HFF-Myc (cell line): ENCODE measurements around the gene KDM5A.

Experiments used
- DNase-seq: peaks from one replicate; pipeline ENCODE4 v3.0.0-alpha.2; 2011; ENCODE audit warnings: low read depth; ENCODE audit errors: extremely low read depth
- H3K4me3 ChIP-seq: replicated peaks from 2 replicates; pipeline ENCODE4 v1.5.1; 2011; ENCODE audit warnings: low read depth, mild to moderate bottlenecking, control low read depth, low read length
- CTCF ChIP-seq: IDR thresholded peaks from 2 replicates; pipeline ENCODE4 v1.5.1; 2012; ENCODE audit warnings: mild to moderate bottlenecking, low read depth, low read length, control low read depth; ENCODE audit errors: missing control alignments

Gene KDM5A

GRCh38 chr12:263574-263973 lies 125.5 kb downstream of the KDM5A start:
- DNase-seq = no peak
- H3K4me3 ChIP-seq = no peak overlapping the region
- no peak for TF ChIP-seq CTCF

DNA sequence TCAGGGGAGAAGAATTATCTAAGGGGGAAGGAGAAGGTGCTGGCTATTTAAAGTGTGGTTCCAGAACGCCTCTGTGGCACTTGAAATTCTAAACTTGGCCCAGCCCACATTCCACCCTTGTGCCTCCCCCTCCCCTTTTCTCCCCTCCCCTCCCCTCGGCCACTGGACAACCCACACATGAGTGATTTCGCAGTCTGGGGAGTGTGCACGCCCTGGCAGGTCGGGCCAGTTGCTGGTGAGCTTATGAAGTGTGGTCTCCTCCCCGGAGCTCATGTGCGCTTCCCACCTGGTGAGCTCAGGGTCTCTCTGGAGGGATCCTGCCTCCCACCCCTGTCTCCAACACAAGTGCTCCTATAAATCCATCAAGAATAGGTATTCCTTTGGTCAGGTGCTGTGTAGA lies 126.3 kb downstream of the KDM5A start, which contains the start of gene SLC6A13:
Gene SLC6A13, minus strand, starts transcription at position 20 of the 400 bp plus-strand sequence. CDS start 2,784 bp downstream, outside the sequence.
- H3K4me3 ChIP-seq = no peak within 1 kb of the TSS
- DNase-seq = no peak
- no peak for TF ChIP-seq CTCF

- no peak for DNase-seq
- TF ChIP-seq CTCF = no peak
- no peak overlapping the region for H3K4me3 ChIP-seq
Measured at GRCh38 chr12:262113-262512, 127.0 kb downstream of the KDM5A start.

- TF ChIP-seq CTCF = no peak
- no peak for DNase-seq
- H3K4me3 ChIP-seq = no peak overlapping the region
Measured at GRCh38 chr12:257521-258321, 131.4 kb downstream of the KDM5A start.

DNA sequence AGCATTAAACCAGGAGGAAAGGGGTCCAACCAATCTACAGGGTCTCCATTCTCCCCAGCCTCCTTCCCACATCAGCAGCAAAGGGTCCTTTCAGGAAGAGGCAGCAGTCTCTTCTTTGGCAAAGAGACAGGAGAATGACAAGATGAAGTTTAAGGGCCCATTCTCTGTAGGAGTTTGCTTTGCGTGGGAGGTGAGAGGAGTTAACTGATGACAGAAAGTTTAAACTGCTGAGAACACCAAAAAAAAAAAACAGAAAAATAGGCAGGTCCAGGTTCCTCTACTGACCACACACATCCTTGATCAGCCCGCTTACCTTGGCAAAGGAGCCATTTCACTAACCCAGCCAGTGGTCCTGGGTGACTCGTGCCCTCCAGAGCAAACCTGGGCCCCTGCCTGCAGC lies 132.2 kb downstream of the KDM5A start:
- H3K4me3 ChIP-seq = no peak overlapping the region
- no peak for DNase-seq
- no peak for TF ChIP-seq CTCF

- no peak overlapping the region for H3K4me3 ChIP-seq
- no peak for DNase-seq
- TF ChIP-seq CTCF = no peak
Measured at GRCh38 chr12:256225-256624, 132.9 kb downstream of the KDM5A start.
